Loucy (cell line): ENCODE data around the gene SAXO1.

Experiments used
- CTCF ChIP-seq: fragments of 200-600 bp; sonication (generic); conservative IDR thresholded peaks from 2 replicates; pipeline ENCODE4 v1.5.1; 2014; ENCODE audit warnings: mild to moderate bottlenecking, antibody characterized with exemption, low read length
- EZH2phosphoT487 ChIP-seq: fragments of 200-600 bp; IDR thresholded peaks from 2 replicates; pipeline ENCODE4 v1.6.1; 2018; ENCODE audit warnings: antibody characterized with exemption, mild to moderate bottlenecking, moderate library complexity, borderline replicate concordance

- TF ChIP-seq CTCF (no peak), EZH2phosphoT487 (no peak)
Measured at GRCh38 chr9:18896531-18897179, 136.4 kb downstream of the SAXO1 start.
